GM18511 (cell line): ENCODE results near the gene RAB25.
"Not testable (repeated sequence)": the region's sequence is repeated elsewhere in the genome, so short reads cannot be mapped to it uniquely, and the experiment has no call there.

Experiments used
- ATAC-seq: cut with Tn5 transposase; IDR thresholded peaks from one replicate; pipeline ENCODE4 v1.9.1; 2021; ENCODE audit warnings: mild to moderate bottlenecking, moderate library complexity; ENCODE audit not compliant: unreplicated experiment

RAB25 gene

DNA sequence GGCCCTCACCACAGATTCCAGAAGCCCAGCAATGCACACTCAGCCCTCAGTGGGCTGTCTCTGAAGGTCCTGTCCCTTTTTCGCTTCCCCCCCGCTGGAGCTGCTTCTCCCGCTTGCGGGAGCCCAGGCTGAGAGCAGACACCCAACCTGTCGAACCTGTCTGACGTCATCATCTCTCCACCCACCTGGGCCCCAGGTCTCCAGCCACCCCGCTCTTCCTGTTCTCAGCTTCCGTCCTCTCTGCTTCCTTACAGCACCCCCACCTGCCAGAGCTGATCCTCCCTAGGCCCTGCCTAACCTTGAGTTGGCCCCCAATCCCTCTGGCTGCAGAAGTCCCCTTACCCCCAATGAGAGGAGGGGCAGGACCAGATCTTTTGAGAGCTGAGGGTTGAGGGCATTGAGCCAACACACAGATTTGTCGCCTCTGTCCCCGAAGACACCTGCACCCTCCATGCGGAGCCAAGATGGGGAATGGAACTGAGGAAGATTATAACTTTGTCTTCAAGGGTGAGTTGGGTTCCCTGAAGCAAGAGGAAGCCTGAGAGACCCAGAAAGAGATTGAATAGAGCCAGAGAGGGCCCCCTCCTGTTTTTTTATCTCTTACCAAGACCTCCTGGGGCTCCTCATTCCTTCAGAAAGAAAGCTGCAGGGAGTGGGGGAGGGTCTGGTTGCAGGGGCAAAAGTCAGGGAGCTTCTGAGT, at the start of gene RAB25:
Gene RAB25, plus strand, starts transcription at position 224 of the 700 bp plus-strand sequence. Its CDS starts 241 bp downstream, at position 465.
- no peak for ATAC-seq

DNA sequence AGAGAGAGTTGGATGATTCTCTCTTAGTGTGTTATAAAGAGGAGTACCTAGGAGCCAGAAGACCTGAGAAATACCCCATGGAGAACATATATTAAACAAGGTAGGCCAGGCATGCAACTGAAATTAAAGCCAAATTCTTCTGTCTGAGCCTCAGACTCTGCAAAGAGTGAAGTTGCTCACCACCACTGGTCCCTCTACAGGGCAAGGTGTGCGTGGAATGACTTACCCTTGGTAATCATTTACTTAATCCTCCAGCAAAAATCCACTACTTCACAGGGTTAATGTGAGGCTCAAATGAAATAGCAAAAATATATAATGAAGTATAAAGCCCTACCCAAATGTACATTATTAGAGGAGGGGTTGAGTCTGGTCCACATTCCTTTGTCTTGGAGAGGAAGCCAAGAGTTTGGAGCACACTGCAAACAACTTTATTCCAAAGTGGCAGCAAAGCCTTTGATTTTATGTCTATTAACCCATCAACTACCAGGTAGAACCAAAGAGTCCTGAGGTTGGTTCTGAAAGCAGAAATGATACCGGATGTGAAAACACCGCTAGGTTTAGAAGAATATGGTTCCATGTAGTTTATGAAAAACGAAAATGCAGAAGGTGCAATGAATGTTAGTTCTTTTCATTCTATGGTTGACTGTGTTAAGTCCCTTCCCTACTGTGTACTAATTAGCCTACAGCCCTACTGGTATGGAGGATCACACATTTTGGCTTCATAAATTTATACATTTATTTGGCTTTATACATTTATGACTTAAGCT, 48.7 kb upstream of the RAB25 start:
- peak; percentile 91 for ATAC-seq

DNA sequence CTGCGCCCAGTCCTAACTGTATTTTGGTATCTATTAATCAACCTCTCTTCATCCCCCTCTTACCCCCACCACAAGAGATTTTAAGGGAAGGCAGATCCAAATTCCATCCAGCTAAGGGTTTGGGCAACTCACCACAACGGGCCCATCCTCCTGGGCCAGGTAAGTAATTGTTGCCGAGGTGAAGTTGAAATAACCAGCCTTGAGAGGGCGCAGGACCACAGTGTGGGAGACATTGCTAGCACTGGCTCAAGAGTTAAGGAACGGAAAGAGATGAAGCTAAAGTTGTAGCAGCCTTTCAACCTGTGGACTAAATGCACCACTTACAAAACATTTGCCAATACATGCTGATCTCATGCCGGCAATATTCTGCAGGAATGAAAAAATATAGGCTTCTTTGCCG, 46.1 kb upstream of the RAB25 start:
- no peak for ATAC-seq

DNA sequence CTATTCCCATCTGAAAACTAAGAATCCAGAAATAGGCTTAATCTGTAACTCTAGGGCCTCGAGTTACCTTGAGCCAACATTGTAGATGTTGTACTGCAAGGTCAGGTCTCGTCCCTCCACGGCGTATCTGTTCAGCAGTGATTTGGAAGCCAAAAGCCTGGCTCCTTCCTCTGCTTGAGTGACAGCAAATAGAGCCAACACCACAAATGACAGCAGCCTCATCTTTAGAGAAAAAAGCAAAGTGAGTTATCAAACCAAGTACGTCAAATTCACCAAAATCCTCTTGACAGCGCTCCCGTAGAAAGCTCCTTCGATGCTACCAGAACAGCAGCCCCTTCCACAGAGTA, 41.0 kb upstream of the RAB25 start:
- ATAC-seq: no peak

DNA sequence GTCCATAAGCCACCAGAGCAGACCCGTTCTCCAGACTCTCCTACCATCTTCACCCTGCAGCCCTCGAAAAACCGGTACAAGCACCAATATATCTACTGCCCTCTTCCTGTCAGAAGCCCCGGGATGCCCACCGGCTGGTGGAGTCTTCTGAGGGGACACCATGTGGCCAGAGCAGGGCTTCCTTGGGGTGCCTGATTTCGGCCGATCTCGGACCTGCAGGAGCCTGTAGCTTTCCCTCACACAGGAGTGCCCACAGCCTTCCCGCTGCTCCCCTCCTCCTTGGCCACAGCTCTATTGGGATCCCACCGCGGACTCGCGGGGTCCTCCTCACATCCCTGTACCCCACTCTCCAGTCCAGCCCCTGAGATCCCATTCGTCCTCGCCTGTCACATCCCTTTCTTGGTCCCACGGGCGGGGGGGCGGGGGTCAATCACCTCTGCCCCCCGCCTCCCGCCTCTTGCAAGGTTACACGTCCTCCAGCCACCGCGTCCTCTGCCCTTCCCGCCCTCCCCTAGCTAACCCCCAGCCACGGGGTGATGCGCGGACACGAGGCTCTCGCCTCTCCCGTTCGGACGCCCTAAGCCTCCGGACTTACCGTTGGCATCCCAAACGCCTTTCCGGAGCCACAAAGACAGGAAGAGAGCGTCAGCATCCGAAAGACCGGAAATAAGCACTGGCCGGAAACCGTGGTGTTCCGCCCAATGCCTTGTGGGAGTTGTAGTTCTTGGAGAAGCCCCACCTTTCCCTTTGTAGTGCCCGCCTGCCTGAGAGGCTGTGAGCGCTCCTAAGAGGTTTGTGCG, 40.5 kb upstream of the RAB25 start, which contains the start of gene SSR2:
Gene SSR2, minus strand, starts transcription at position 659 of the 800 bp plus-strand sequence. CDS start 784 bp downstream, outside the sequence.
- ATAC-seq: peak; percentile 98

DNA sequence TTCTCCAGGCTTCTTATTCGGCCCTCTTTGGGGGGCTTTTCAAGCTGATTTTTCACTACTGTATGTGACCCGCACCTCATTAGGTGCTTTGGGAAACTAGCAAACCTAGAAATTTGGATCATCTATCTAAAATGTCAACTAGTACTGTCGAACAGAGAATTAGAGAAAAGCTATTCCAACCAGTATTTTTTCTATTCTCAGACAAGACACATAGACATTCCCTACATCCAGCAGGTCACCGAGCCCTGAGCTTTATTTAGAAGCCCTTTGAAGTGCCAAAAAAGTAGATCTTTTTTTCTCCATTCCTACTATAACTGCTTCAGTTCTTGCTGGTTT, 39.9 kb upstream of the RAB25 start:
- no peak for ATAC-seq

DNA sequence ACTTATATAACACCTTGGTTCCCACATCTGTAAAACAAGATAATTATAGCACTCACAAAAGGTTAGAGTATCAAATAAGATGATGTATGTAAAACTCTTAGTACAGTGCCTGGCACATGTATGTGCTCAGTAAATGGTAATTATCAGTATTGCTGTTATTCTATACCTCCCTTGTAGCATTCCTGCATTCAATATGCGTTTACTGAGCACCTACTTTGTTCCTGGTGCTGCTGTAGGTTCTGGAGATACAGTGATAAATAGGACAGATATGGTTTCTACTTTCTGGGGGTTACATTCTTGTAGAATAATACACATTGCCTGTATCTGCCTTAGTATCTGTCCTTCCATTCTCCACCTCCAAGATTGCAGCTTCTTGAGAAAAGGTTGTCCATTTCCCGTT, 39.0 kb upstream of the RAB25 start:
- ATAC-seq: no peak

DNA sequence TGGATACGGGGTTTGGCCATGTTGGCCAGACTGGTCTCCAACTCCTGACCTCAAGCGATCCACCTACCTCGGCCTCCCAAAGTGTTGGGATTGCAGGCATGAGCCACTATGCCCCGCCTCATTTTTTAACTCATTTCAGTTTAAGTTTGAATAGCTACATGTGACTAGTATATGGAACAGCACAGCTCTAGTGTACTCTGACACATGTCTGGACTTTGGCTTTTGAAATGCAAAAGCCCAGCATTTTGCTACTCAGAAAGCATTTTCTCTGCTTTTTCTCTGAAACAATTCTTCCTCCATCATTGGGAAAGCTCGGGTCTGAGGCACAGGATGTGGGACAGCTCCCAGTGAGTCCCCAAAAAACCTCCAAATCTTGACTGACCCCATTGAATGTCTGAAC, 36.2 kb upstream of the RAB25 start:
- no peak for ATAC-seq

DNA sequence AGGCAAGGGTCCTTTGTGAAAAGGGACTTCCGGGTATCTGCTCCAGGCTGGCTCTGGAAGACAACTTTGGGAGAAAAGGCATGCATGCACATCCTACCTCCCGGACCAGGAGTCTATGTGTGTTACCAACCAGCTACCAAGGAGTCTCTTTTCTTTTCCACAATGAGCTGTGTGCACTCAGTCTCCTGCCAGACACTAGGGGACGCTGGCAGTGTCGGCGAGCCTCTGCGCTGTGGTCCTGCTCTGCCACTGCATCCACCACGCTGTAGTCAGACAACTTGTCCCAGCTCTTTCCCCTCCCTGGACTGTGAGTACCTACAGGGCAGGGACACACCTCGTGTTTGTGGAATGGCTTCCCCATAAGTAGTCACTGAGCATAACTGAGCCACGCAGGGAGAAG, 35.1 kb upstream of the RAB25 start:
- no peak for ATAC-seq

DNA sequence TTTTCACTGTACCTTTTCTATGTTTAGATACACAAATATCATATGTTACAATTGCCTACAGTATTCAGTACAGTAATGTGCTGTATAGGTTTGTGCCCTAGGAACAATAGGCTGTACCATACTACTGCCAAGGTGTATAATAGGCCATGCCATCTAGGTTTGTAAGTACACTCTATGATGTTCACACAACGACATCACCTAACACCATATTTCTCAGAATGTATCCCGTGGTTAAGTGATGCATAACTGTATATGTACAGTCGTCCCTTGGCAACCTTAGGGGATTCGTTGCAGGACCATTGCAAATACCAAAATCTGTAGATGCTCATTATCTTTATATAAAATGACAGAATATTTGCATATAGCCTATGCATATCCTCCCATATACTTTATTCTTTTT, 34.4 kb upstream of the RAB25 start:
- ATAC-seq: no peak

DNA sequence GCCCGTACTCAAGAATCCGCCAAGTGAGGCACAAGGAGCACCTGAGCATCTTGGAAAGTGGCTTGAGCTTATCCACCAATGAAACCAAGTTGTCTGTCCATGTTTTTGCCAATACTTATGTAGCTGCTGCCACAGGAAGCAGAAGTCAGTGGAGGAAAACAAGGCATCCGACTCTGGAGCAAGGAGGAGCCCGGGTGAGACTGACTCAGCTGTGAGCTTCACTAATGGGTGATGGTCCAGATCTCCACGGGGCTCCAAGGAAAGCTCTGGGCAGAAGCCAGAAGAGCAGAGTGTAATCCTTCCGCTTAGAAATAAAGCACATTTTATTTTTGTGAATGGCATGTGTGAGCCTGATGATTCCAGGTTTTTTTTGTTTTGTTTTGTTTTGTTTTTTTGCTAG, 27.9 kb upstream of the RAB25 start:
- no peak for ATAC-seq

DNA sequence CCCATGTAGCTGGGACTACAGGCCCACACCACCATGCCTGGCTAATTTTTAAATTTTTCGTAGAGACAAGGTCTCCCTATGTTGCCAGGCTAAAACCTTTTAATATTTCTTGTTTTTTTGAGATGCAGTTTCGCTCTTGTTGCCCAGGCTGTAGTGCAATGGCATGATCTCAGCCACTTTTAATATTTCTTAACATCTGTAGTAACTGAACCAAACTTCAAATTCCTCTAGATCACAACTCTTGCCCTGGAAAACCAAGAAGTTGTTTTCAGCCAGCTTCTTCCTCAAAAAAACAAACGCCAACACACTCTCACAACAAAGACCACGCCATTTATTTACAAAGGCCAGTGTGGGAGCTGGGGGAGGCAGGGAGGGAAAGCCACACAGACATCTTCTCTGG, 26.0 kb upstream of the RAB25 start:
- ATAC-seq: not testable (repeated sequence)

DNA sequence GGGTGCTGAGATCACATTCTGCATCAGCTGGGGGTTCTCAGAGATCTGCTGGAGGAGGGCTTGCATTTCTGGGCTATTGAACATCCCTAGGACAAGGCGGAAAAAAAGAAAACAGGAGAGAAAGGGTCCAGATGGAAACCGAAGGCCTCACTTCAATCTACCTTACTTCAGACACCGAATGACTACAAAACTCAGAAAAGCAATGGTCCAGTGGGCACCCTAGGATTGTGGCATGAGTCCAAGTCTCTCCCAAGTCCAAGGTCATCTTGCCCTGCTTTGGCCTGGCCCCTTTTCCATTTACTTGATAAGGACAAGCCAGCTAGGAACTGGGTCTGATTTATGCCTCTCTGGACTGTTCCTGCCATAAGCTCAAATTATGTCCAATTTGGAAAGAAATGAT, 18.1 kb upstream of the RAB25 start:
- ATAC-seq: no peak

DNA sequence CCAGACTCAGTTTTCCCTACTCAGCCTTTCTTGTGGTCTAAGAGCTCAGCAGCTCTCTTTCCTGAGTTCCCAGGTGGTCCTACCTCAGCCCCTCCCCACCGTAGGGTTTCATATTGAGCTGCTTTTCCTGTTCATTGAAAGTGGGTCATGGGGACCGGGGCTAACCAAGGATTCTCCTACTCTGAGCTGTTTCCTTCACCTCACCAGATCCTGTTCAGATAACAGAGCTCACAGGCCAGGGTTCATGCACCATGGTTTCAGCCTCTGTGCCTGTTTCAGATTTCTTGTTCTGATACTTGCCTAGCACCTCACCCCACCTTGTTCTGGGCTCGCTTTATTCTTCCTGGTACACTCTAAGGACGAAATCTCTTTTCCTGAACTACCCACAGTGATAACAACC, 15.9 kb upstream of the RAB25 start:
- no peak for ATAC-seq

DNA sequence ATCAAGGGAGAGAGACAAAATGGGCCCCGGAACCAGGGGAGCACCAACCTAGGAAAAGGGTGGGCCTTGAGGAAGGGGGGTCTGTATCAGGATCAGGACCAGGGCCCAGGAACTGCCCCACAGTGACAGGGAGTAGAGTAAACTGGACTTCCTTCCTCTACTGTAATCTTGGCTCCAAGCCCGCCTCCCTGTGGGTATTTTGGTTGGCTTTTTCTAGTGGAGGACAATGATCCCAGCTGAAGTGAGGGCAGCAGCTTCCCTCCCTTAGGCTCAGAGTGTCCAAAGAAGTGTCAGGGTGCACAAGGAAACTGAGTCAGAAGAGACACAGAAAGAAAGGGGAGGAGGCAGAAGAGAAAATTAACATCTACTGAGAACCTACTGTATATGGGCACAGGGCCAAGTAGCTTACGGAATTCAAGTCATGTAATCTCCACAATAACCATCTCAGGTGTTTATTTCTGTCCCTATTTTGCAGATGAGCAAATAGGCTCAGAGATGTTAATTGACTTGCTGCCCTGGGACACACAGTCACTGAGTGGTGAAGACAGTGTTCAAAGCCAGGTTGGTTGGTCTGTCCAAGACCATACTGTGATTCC, 12.2 kb upstream of the RAB25 start:
- no peak for ATAC-seq

DNA sequence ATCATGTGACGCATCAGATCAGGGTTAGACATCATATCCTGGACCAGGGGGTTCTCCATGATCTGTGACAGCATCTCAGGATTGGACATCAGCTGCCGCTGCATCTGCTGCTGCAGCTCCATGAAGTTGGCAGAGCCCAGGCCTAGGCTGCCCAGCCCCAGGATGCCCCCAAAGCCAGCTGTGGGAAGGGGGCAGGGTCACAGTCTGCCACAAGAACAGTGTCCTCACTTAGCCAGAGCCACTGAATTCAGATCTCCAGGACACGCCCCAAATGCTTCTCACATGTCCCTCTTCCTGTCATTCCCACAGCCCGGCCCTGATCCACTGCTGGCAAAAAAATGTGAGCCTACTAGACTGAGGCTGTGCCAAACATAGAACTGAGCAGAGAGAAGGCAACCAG, 10.6 kb upstream of the RAB25 start:
- no peak for ATAC-seq

DNA sequence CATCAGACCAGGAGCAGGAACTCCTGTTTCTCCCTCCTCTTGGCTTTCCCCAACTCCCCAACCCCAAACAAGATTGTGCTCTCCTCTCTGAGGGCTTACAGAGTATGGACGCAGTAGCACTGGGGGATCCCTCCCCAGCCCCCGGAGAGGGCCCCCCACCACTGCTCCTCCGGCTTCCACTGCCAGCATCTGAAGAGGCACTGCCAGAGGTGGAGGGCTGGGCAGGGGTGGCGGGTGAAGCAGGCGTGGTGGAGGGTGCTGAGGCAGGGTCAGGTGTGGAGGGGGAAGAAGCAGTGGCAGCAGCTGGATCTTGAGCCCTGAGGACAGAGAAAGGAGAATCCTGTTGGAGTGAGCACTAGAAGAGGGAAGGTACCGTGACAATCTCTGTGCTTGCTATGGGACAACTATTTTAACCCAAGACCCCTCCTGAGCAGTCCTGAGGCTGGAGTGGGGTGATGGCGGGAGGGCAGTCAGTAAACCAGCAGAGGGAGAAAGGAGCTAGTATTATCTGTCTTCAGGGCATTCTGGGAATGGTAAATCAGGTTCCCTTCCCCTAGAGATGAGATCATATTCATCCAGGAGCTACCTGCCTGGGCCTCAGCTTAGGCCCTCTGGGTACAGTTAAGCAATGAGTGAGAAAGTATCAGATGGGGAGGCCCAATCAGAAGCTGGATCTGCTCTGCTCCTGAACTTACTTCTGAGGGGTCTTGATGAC, 9.8 kb upstream of the RAB25 start:
- ATAC-seq: no peak

DNA sequence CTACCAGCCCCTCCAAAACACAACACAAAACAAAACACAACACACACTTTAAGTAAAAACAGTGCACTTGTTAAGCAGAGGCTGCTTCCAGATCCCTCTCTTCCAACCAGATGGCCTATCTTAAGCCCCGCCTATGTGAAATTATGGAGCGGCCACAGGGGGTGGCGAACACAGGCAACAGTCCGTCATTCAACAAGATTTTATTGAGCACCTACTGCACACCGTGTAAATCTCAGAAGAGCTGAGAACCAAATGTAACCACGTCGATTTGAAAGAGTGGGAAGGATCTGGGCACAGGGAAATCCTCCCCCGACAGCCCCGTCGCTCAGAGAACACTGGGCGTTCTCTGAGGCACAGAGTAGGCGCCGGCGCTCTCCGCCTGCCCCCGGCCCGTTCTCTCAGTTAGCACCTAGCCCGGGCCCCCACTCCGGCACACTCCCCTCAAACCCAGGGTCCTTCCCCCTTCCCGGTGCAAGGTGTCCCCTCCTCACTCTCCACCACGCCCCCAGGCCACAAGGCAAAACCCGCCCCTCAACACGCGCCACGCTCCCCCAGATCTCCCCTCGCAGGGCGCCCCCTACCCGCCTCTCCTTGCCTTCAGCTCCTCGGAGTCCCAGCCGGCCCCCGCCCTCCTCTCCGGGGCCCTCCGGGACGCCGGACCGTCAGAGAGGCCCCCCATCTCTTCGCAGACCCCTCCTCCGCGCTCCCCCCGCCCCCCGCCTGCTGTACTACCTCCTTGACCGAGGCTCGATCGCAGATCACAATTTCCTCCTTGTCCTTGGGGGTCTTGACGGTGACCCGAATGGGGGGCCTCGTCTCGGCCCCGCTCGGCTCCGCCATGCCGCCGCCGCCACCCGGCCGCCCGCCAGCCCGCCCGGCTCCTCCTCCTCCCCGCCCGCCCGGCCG, 7.8 kb upstream of the RAB25 start:
- peak; percentile 21 for ATAC-seq

DNA sequence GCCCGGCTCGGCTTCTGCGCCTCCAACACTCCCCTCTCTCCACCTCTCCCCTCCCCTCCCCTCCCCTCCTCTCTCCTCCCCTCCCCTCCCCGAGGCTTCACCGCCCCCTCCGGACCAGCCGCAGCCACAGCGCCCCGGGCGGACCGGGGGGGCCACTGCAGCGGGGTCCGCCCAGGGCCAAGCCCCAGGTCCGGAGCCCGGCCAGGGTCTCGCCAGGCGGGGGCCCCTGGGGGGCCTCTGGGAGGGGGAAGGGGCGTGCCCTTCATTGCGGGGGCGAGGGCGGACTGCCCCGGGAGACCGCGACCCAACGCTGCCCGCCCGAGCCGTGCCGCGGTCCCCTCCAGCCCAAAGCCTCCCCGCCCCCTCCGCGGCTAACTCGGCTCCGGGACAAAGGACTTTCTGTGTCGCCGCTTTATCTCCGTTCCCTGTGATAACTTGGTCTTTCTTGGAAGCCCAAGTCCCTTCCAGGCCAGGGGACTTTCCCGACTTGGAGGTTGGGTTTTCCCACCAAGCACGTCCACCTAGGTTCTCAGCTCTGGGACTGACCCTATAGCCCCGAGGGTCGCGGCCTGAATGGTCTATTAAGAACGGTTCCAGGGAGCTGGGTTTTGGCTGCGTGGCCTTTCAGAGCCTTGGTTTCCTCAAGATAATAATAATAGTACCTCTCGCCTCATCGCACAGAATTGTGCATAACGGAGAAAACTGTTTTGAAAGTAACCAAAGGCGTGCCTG, 7.0 kb upstream of the RAB25 start, which contains the start of gene UBQLN4:
Gene UBQLN4, minus strand, starts transcription at position 31 of the 732 bp plus-strand sequence. CDS start 97 bp downstream, outside the sequence.
- peak; percentile 35 for ATAC-seq
